ENCODE measurements around the gene RNF113A. TPM values are rescaled to one million over a fixed set of nuclear protein-coding genes. Genes with fewer than 3 reads are reported as not detected.
A peak's percentile ranks its signal among the peaks of the same experiment; 100 is the strongest.
"Not testable (repeated sequence)": the region's sequence is repeated elsewhere in the genome, so short reads cannot be mapped to it uniquely, and the experiment has no call there.

The RNF113A gene
- total RNA-seq: 10 to 100 TPM; 20.8 to 22.0 TPM

DNA sequence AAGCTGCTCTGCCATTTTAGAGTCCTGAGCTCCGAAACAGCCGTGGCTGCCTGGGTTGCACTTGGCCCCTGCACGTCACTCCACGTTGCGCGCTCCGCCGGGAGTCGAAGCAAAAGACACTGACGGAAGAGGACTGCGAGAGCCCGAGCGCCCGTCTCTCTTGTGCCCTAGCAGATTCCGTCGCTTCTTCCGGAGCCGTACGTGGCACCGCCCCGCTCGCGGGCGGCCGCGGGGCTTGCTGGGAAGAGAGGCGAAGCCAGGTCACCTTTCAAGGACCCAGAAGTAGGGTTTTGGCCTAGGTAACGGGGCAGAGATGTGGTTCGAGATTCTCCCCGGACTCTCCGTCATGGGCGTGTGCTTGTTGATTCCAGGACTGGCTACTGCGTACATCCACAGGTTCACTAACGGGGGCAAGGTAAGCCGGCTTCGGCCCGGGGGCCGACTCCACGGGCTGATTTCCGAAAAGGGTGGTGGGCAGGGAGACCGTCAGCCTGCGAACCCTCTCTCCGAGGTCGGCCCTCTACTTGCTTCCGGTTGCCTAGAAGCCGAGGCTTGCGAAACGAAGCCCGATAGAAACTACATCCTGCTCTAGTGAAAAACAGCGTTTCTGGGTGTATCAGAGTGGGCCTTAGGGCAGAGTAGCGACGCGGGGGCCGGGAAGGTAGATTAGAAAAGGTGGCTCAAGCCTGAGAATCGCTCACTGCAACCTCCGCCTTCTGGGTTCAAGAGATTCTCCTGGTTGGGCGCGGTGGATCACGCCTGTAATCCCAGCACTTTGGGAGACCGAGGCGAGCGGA, at the start of gene RNF113A, which contains the start of gene NDUFA1:
RNF113A (minus strand) TSS at position 135 of the 797 bp plus-strand sequence; CDS start at position 15, 120 bp downstream.
NDUFA1 (plus strand) TSS at position 234 of the 797 bp plus-strand sequence; CDS start at position 314, 80 bp downstream.
- H3K9me3 Mint-ChIP-seq: no peaks in the 10 kb centered on the region
- peak; percentile 86 for DNase-seq
- CTCF ChIA-PET: interaction anchor here (1.0 kb wide), 1 partner anchor 87 kb away, joined by 3 read pairs; no protein-coding TSS in a partner anchor
- H3K4me1 Mint-ChIP-seq (ENCODE audit: low read depth): peaks cover 13% of the 10 kb centered on the region
- peaks cover 9% of the 10 kb centered on the region for H3K36me3 Mint-ChIP-seq (ENCODE audit: low read depth)
- peak within 1 kb of the TSS; percentile 98 for H3K27ac Mint-ChIP-seq
- intact Hi-C loops (cut with micrococcal nuclease): loop anchor here (1.0 to 10.0 kb wide), 12 partner anchors 9 to 691 kb away; partner anchors contain the start of genes CUL4B, NKAP, NKRF and PGRMC1
- no peaks in the 10 kb centered on the region for H3K27me3 Mint-ChIP-seq (ENCODE audit: low read depth)
- H3K4me3 Mint-ChIP-seq: peak within 1 kb of the TSS; percentile 97

DNA sequence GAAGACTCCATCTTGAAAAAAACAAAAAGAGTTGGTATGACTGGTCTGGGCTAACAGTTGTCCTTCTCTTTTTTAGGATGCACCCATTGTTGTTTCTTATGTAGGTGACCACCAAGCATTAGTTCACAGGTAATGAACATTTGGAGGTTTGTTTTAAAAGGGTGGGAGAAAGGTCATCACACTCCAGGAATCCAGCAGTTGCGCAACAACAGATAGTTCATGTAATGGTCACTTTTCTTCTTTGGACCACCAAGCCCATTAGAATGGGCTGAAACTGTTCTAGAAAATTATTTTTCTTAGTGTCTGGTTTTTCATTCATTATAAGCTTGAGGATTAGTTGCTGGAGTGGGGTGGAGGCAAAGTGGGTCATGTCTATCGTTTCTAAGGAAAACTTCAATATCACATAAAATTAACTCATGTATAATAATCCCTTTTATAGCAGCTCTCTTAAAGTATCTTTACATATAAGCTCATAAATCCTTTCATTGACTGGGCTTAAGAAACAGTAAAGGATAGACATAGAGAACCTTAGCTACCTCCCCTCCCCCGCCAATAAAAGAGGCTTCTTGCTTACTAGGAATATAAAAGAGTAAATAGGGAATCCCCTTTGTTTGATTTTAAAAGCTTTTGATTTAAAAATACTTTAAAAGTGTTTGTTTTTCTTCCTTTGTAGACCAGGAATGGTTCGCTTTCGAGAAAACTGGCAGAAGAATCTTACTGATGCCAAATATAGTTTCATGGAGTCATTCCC, 48.5 kb upstream of the RNF113A start:
- DNase-seq: no peak
- CTCF ChIA-PET: interaction anchor here (0.7 kb wide), 1 partner anchor 31 kb away, joined by 3 read pairs; no protein-coding TSS in a partner anchor

DNA sequence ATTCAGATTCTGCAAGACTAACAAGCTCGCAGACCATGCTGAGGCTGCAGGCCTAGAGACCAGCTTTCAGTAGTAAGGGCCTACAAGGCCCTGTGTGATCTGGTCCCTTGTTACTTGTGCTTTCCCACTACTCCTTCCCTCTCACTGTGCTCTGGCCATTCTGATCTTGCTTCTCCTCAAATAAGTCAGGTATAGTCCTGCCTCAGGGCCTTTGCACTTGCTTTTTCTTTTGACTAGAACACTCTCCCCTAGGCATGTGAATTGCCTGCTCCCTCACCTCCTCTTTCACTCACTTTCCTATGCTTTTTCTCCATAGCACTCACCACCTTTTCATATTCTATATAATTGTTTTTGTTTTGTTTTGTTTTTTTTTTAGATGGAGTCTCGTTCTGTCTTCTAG, 46.3 kb upstream of the RNF113A start:
- Mint-ChIP-seq H3K27ac (no peak overlapping the region), H3K4me1 (ENCODE audit: low read depth) (no peaks in the 10 kb centered on the region), H3K36me3 (ENCODE audit: low read depth) (no peaks in the 10 kb centered on the region), H3K9me3 (no peaks in the 10 kb centered on the region), H3K27me3 (ENCODE audit: low read depth) (no peaks in the 10 kb centered on the region), H3K4me3 (no peak overlapping the region)
- no peak for DNase-seq
- intact Hi-C loops (cut with micrococcal nuclease): no loop called here
- CTCF ChIA-PET: no interaction called here

More for the DNA sequence above, 48.5 kb upstream of the RNF113A start:
- H3K27ac Mint-ChIP-seq: no peak overlapping the region
- H3K4me3 Mint-ChIP-seq: no peak overlapping the region
- H3K4me1 Mint-ChIP-seq (ENCODE audit: low read depth): no peaks in the 10 kb centered on the region
- H3K27me3 Mint-ChIP-seq (ENCODE audit: low read depth): no peaks in the 10 kb centered on the region
- H3K9me3 Mint-ChIP-seq: no peaks in the 10 kb centered on the region
- intact Hi-C loops (cut with micrococcal nuclease): no loop called here
- H3K36me3 Mint-ChIP-seq (ENCODE audit: low read depth): peaks cover 2% of the 10 kb centered on the region

DNA sequence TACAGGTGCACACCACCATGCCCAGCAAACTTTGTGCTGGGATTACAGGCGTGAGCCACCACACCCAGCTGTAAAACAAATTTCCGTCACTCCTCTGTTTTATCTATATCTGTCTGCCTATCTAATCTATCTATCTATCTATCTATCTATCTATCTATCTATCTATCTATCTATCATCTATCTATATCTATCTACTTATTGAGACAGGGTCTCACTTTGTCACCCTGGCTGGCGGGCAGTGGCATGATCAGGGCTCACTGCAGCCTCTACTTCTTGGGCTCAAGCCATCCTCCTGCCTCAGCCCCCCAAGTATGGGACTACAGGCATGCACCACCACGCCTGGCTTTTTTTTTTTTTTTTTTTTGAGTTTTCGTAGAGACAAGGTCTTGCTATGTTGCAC, 44.8 kb upstream of the RNF113A start:
- Mint-ChIP-seq H3K4me1 (ENCODE audit: low read depth) (no peaks in the 10 kb centered on the region), H3K9me3 (no peaks in the 10 kb centered on the region), H3K36me3 (ENCODE audit: low read depth) (no peaks in the 10 kb centered on the region), H3K4me3 (no peak overlapping the region), H3K27ac (no peak overlapping the region), H3K27me3 (ENCODE audit: low read depth) (no peaks in the 10 kb centered on the region)
- no peak for DNase-seq
- intact Hi-C loops (cut with micrococcal nuclease): no loop called here
- CTCF ChIA-PET: no interaction called here

DNA sequence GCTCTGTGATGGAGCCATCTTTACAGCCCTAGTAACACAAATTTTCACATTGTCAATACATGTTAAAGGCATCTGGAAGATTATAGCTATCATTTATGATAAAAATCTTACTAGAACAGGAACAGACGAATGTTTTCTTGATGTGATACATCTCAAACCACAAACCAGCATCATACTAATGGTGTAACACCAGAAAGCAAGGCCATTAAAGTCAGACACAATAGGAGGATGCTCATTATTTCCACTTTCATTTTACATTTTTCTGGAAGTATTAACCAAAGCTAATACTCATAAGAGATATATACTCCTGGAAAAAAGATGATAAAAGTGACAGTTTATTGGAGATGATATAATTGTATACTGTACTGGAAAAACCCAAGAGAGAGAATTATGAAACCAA, 29.4 kb upstream of the RNF113A start:
- Mint-ChIP-seq H3K27me3 (ENCODE audit: low read depth) (no peaks in the 10 kb centered on the region), H3K9me3 (no peaks in the 10 kb centered on the region), H3K4me1 (ENCODE audit: low read depth) (peaks cover 3% of the 10 kb centered on the region), H3K4me3 (no peak overlapping the region), H3K36me3 (ENCODE audit: low read depth) (no peaks in the 10 kb centered on the region), H3K27ac (no peak overlapping the region)
- intact Hi-C loops (cut with micrococcal nuclease): no loop called here
- DNase-seq: no peak
- CTCF ChIA-PET: no interaction called here

DNA sequence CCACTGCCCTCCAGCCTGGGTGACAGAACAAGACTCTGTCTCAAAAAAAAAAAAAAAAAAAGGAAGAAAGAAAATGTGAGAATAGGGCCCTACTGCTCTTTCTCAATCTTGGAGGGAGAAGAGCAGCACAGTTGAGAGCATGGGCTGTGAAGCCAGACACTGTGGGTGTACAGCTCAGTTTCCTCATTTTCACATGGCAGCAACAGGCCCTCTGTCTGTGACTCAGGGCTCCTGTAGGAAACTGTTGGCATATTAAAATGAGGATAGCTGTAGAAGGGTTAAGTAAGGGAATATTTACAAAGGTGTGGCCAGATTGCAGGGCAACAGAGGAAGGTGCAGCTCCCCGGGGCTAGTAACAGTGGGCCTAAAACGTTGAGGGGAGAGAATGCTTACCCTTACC, 27.6 kb upstream of the RNF113A start:
- CTCF ChIA-PET: interaction anchor here (0.8 kb wide), 1 partner anchor 12 kb away, joined by 7 read pairs; no protein-coding TSS in a partner anchor
- no peaks in the 10 kb centered on the region for H3K9me3 Mint-ChIP-seq

DNA sequence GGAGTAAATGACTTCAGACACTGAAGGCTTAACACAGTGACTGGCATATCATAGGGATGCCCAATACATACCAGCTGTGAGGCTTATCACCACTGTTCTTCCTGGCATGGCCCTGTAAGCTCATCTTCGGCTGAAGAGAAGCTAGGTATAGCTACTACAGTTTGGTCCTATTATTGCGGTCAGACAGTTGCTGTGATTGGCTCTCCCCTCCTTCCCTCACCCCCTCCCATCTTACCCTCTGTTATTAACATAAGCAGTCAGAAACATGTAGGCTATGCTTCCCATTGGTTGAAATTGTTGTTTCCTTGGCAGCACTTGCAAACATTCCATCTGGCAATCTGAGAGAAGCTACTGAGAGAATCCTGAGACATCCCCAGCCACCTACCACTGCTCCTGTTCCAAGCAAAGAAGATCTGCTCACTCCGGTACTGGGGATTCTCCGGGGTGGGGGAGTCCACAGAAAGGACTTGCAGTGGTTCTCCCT, 24.4 kb upstream of the RNF113A start, which contains the start of gene AKAP14:
AKAP14 (plus strand) TSS at position 51 of the 484 bp plus-strand sequence. CDS start 7,331 bp downstream, outside the sequence.
- CTCF ChIA-PET: interaction anchor here (0.8 kb wide), 1 partner anchor 8 kb away, joined by 3 read pairs; no protein-coding TSS in a partner anchor
- intact Hi-C loops (cut with micrococcal nuclease): no loop called here

More for the DNA sequence above, 27.6 kb upstream of the RNF113A start:
- Mint-ChIP-seq H3K4me1 (ENCODE audit: low read depth) (peaks cover 3% of the 10 kb centered on the region), H3K36me3 (ENCODE audit: low read depth) (no peaks in the 10 kb centered on the region), H3K27ac (no peak overlapping the region), H3K4me3 (no peak overlapping the region), H3K27me3 (ENCODE audit: low read depth) (no peaks in the 10 kb centered on the region)
- no peak for DNase-seq
- intact Hi-C loops (cut with micrococcal nuclease): no loop called here

DNA sequence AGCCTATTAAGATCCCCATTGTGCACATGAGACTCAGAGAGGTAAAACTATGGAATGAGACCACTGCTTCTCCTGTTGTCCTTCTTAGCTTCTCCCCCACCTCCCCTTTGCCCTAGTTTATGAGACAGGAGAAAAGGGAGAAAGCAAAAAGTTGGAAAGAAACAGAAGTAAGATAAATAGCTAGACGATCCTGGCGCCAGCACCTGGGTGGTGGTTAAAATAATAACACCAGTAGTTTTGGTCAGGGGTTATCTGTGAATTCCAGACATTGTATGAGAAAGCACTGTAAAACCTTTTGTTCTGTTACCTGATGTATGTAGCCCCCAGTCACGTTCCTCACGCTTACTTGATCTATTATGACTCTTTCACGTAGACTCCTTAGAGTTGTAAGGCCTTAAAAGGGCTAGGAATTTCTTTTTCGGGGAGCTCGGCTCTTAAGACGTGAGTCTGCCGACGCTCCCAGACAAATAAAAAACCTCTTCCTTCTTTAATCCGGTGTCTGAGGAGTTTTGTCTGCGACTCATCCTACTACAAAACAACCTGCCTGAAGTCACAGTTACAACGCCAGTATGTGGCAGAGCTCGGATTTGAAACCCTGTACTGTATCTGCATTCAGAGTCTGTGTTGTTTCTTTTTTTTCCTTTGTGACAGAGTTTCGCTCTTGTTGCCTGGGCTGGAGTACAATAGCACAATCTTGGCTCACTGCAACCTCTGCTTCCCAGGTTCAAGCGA, 20.6 kb upstream of the RNF113A start:
- H3K27me3 Mint-ChIP-seq (ENCODE audit: low read depth); intact Hi-C loops (cut with micrococcal nuclease); H3K36me3 Mint-ChIP-seq (ENCODE audit: low read depth); DNase-seq; H3K4me1 Mint-ChIP-seq (ENCODE audit: low read depth); H3K4me3 Mint-ChIP-seq; H3K27ac Mint-ChIP-seq; H3K9me3 Mint-ChIP-seq: not testable (repeated sequence)
- CTCF ChIA-PET: interaction anchor here (0.6 to 0.7 kb wide), 3 partner anchors 12 to 380 kb away, joined by 3 to 4 read pairs (median 3); no protein-coding TSS in a partner anchor

More for the DNA sequence above, 24.4 kb upstream of the RNF113A start, which contains the start of gene AKAP14:
- Mint-ChIP-seq H3K36me3 (ENCODE audit: low read depth) (no peaks in the 10 kb centered on the region), H3K4me3 (no peak within 1 kb of the TSS), H3K9me3 (no peaks in the 10 kb centered on the region), H3K4me1 (ENCODE audit: low read depth) (peaks cover 2% of the 10 kb centered on the region), H3K27me3 (ENCODE audit: low read depth) (no peaks in the 10 kb centered on the region), H3K27ac (no peak within 1 kb of the TSS)
- DNase-seq: no peak

DNA sequence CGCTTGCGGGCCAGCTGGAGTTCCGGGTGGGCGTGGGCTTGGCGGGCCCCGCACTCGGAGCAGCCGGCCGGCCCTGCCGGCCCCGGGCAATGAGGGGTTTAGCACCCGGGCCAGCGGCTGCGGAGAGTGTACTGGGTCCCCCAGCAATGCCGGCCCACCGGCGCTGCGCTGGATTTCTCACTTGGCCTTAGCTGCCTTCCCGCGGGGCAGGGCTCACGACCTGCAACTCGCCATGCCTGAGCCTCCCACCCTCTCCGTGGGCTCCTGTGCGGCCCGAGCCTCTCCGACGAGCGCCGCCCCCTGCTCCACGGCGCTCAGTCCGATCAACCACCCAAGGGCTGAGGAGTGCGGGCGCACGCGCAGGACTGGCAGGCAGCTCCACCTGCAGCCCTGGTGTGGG, 19.1 kb upstream of the RNF113A start:
- H3K4me1 Mint-ChIP-seq (ENCODE audit: low read depth): peaks cover 10% of the 10 kb centered on the region
- DNase-seq; H3K36me3 Mint-ChIP-seq (ENCODE audit: low read depth); H3K27me3 Mint-ChIP-seq (ENCODE audit: low read depth); H3K4me3 Mint-ChIP-seq; intact Hi-C loops (cut with micrococcal nuclease); CTCF ChIA-PET; H3K9me3 Mint-ChIP-seq; H3K27ac Mint-ChIP-seq: not testable (repeated sequence)

DNA sequence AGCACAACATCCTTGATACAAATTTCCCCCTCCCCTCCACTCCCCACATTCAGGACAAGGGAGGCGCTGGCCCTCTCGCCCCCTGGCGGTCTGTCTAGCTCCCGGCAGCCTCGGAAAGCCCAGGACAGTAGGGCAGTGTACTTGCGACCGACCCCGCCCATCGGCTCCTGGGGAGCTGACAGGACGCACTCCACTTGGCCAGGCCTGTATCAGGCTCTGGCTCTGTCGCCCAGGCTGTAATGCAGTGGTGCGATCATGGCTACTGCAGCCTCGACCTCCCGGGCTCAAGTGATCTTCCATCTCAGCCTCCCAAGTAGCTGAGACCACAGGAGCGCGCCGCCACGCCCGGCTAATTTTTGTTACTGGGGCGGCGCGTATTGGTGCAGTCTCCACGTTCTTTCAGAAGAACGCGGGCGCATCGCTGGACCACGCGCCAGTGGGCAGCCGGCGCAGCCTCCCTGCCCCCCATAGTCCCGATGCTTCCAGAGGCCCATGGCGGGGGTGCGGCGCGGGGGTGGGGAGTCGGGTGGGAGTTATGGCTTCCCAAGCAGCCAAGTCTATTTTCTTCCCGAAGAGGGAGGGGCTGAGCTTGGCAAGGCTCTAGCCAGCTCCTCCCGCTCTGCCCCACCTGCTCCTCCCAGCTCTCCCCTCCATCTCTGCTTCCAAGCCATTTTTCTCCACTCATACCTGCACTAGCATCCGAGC, 16.3 kb upstream of the RNF113A start:
- Mint-ChIP-seq H3K4me1 (ENCODE audit: low read depth) (peaks cover 10% of the 10 kb centered on the region), H3K36me3 (ENCODE audit: low read depth) (no peaks in the 10 kb centered on the region), H3K9me3 (no peaks in the 10 kb centered on the region), H3K27ac (no peak overlapping the region), H3K27me3 (ENCODE audit: low read depth) (no peaks in the 10 kb centered on the region), H3K4me3 (peak overlapping the region; percentile 42)
- CTCF ChIA-PET: interaction anchor here (0.6 to 2.0 kb wide), 20 partner anchors 8 to 633 kb away, joined by 3 to 12 read pairs (median 4); partner anchors contain the start of genes AKAP14, RPL39 and UPF3B
- peak; percentile 72 for DNase-seq
- intact Hi-C loops (cut with micrococcal nuclease): no loop called here
